Fibroblast of peridontal ligament (primary cell): ENCODE measurements around the gene AURKAIP1.
"Not testable (repeated sequence)": the region's sequence is repeated elsewhere in the genome, so short reads cannot be mapped to it uniquely, and the experiment has no call there.

Source experiments
- DNase-seq: peaks from one replicate; pipeline ENCODE4 v3.0.0-alpha.2; 2010; ENCODE audit errors: extremely low read depth

The AURKAIP1 gene

DNA sequence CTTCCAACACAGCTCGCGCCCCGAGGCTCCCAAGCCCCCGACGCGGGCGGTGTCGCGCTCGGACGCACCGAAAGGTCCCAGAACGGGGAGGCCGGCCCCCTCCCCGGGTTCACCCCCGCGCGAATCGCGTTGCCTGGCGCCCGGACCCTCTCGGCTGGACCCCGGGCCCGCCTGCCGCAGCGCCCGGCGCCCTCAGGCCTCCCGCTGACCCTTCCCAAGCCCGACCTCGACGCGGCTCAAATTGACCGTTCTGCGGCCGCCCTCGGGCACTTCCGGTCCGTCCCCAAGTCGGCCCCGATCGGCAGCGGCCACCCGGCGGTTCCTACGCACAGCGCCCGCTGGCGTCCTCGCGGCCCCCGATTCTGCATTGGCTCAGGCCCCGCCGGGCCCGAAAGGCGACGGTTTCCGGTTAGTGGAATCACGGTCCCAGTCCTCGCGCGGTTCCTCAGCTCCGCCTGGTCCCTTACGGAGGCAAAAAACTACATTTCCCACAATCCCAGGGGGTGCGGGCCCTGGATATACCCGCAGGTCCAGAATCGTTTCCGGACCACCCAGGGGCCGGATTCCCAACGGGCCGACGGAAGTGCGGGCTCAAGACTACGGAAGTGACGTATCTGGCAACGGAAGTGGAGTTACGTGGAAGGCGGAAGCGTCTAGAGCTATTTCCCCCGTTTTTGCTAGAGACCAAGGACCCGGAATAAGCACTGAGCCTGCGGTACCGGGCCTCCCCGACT is at the start of gene AURKAIP1:
TSS of gene AURKAIP1 (minus strand) at position 279 of the 734 bp plus-strand sequence. CDS start 451 bp downstream, outside the sequence.
- DNase-seq = peak; percentile 100

DNA sequence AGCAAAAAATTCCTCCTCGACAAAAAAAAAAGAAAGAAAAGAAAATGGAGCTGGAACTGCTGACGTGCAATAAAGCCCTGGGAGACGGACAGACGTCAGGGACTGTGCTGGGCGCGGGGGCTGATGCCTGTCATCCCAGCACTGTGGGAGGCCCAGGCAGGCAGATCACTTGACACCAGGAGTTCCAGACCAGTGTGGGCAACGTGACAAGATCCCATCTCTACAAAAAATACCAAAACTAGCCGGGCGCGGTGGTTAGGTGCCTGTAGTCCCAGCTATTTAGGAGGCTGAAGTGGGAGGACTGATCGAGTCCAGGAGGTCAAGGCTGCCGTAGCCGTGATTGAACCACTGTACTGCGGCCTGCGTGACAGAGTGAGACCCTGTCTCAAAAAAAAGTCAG is 49.7 kb upstream of the AURKAIP1 start:
- DNase-seq = no peak

DNA sequence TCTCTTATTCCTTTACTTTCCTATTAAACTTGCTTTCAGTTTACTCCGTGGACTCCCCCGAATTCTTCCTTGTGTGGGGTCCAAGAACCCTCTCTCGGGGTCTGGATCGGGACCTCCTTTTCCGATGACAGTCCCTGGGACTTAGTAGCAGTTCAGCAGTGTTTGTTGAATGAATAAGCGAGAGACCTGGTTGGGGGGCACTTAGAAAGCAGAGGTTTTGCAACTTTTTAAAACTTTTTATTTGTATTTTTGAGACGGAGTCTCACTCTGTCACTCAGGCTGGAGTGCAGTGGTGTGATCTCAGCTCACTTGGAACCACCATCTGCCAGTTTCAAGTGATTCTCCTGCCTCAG is 48.2 kb upstream of the AURKAIP1 start:
- no peak for DNase-seq

DNA sequence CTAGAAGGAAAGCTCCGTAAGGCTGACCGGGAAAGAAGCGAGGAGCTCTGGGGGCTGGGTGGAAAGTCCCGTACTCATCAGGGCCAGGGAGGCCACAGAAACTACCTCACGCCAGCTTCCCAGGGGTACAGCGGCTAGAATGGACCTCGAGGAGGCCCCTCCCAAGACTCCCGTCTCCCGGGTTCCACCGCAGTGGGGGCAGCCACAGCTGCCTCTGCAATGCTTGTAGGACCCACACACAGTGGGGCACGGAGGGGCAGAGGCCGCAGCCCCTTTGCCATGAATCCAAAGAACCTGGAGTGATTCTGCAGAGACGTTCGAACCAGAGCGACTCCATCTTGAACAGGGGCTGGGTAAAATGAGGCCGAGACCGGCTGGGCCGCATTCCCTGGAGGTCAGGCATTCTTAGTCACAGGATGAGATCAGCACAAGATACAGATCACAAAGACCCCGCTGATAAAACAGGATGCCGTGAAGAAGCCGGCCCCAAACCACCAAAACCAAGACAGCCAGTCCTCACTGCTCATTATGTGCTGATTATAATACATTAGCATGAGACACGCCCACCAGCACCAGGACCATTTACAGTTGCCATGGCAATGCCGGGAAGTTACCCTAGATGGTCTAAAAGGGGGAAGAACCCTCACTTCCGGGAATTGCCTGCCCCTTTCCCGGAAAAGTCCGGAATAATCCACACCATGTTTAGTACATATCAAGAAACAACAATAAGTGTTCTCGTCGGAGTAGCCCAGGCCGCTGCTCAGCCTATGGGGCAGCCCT is 47.6 kb upstream of the AURKAIP1 start:
- DNase-seq = no peak

DNA sequence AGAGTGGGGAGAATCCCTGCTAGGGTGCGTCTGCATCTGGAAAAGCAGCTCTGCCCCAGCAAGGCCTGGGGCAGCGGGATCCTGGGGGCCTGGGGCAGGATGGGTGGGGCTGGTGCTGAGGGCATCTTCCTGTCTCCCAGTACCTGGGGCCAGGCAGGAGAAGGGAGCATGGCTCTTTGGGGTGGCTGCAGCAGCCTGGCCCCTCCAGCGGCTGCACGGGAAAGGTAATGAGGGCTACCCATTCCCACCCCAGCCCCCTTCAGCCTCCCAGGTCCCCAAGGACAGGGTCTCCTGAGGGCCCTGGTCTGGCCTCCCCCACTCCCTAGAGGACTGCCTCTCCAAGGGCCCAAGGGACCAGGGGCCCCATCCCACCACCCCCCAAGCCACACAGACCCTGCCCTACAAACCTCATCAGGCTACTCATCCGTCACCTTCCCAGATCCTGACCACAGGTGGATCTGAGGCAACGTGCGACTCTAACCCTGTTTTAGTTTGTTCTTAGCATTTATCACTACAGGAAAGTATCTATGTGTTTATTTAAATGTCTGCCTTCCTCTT is 47.0 kb upstream of the AURKAIP1 start:
- DNase-seq = no peak

DNA sequence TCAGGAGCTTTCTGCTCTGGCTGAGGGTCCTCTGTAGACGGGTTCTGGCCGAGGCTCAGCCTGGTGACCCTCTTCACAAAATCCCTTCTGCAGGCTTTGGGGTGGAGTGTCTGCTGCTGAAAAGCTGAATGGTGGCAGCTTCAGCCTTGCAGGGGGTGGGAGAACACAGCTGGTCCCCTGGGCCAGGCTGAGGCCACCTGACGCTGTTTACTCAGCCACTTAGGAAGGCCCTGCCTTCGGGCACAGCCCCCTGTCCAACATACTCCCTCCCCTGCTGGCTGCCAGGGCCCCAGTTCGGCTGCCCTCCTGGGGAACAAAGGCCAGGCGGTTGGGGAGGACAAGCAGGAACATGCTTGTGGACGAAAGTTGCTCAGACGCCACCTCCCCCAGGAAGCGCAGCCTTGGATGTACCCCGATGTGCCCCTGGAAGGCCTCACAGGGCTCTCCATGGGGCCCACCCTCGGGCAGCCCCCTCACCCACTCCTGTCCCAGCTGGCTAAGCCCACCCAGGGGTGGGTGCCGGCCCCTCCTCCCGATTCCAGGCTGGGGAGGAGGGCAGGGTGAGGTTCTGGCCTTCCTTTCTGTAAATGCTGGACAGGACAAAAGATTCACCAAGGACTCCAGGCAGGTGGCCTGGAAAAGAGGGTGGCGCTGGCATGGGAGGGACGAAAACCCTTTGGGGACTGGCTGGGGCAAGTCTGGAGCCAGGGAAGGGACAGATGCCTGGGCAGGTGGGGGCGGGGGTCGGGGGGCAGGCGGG is 46.3 kb upstream of the AURKAIP1 start, which contains the start of gene ANKRD65:
TSS of gene ANKRD65 (minus strand) at position 130 of the 760 bp plus-strand sequence. CDS start 271 bp downstream, outside the sequence.
- no peak for DNase-seq

DNA sequence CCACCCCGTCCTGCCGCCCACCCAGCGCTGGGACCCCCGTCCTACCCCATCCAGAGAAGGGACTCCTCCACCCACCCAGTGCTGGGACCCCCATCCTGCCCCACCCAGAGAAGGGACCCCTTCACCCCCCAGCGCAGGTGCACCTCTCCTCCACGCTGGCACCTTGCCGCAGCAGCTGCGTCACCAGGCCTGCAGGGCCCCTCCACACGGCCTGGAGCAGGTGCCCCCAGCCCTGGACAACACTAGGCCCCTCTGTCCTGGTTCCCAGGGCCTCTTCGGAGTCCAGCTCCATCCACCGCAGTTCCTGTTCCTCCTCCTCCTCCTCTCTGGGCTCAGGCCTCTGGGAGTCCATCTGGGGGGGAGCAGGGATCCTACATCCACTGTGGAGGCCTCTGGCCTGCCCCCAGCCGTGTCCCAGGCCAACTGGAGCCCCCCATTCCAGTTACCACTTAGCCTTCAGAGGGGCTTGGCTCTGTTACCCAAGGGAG is 45.7 kb upstream of the AURKAIP1 start:
- DNase-seq = no peak

DNA sequence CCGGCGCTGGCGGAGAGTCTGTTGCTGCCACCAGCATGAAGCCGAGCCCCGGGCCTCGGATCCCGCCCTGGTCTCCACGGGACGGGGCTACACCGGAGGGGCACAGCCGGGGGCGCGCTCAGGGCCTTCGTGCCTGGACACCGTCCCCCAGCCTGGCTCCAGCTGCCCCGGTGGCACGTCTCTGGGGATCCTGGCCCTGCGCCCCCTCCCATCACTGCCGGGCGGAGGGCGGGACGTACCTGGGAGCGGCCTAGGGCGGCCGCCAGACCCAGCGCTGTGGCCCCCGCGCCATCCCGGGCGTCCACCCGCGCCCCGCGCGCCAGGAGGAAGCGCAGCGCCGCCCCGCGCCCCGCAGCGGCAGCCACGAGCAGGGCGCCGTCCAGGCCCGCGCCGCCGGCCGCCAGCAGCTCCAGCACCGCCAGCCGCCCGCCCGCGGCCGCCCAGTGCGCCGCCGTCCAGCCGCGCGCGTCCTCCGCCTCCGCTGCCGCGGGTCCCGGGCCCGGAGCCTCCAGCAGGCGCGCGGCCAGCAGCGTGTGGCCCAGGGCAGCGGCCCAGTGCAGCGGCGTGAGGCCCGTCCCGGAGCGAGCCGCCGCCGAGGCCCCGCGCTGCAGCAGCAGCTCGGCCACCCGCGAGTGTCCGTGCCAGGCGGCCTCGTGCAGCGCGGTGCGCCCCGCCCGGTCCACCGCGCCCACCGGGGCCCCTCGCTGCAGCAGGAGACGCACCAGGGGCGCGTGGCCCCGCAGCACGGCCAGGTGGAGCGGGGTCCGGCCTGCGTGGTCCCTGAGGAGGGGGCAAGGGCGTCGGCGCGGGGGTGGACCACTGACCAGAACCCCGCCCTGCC is 45.0 kb upstream of the AURKAIP1 start:
- DNase-seq = no peak

DNA sequence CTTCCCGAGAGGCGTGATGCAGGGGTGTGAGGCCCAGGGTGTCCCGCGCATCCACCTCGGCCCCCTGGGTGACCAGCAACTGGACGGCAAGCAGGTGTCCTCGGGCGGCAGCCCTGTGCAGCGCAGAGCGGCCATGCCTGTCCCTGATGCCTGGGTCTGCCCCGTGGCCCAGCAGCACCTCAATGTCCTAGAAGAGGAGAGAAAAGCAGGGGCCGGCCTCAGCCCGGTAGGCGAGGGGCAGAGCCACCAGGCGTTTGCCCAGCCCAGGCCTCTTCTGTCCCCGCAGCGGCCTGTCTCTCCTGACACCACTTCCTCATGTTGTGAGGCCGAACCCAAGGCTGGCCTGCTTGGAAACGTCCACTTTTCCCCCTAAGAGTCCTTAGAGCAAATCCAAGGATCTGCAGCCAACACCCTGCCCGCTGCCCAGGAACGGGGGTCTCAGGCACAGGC is 44.4 kb upstream of the AURKAIP1 start:
- no peak for DNase-seq

DNA sequence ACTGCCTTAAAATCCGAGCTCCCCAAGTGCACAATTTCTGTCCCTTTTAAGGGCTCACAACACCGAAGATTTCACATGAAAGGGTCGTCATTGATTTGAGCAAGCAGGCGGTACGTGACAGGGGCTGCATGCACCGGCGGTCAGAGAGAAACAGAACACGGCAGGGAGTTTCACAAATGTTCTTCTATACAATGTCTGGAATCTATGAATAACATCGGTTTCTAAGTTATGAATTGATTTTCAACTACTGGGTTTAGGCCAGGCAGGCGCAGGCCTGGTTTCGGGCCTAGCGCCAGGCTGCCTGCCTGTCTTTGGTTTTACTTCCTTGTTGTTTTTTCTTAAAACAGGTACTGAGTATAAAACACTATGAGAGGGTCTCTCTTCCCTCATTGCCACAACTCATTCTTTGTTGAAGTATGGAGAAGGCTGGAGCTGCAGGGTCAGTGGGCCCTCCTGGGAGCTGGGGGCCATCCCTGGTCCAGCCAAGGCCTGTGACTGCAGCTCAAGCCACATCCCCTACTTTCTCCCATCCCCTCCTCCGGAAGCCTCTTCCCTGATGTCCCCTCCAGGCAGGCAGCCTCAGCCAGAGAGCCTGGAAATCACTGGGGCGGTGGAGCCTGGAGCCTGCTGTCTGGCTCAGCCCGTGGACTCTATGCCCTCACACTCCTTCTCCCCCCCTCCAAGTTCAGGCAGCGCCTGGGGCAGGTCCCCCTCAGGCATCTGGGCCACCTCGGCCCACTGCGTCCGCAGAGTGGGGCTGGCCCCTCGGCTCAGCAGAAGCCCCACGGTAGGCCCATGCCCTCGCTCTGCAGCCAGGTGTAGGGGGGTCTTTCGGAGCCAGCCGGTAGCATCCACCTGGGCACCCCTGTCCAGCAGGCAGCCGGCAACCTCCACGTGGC is 43.7 kb upstream of the AURKAIP1 start:
- DNase-seq = no peak

DNA sequence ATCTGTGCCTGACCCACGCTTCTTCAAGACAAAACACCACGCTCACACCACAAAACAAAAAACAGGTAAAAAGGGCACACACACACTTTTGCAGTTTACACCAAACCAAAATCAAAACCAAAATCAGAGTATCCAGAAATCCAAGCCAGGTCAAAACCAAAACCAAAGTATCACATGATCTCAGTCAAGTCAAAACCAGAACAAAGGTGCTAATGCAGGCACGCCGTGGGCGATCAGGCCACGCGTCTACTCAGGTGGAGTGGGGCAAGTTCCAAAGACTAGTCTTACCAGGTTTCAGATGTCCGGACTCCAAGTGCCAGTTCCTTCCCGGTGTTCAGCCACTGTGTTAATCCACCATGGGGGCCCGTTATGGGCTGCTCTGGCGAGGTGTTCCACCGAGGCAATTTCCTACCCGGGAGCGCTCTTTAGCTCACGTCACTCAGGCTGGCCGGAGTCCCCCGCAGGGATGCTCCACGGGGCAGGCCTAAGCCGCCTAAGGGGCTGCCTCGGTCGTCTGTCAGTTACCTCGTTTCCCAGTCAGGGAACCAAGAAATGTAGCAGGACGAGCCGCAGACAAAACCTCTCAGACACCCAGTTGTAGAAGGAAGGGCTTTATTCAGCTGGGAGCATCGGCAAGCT is 42.9 kb upstream of the AURKAIP1 start:
- DNase-seq = not testable (repeated sequence)

DNA sequence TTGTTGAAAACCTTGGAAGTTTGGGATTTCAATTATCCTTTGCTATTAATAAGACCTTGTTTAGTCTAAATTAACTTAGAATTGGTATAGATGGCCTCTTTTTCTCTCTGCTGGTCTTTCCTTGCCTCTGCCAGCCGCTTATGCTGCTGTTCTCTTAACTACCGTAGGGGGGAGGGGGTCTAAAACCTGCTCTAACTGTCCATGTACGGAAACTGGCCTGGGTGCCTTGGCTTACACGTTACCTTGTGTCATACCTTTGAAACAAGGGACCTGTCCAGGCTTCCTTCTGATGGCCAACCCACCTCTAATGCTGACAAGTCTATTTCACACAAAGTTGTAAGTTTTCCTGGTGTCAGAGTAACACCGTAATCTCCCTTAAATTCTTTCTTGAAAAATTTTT is 42.4 kb upstream of the AURKAIP1 start:
- not testable (repeated sequence) for DNase-seq

DNA sequence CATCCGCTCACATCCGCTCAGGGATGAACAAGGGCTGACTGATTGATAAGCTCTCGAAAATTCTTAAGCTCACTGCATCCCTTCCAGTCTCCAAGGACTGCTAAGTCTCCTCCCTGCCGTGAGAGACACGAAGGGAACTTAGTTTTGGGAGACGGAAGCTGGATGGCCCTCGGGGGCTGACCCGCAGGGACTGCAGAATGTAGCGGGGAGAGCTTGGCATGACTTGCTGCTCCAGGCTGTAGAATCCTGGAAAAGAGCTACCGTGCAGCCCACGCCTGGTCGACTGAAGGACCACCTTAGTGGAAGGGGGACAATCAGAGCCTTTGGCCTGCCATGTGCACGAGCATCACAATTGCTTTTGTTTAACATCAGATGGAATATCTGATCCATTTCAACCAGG is 40.7 kb upstream of the AURKAIP1 start:
- no peak for DNase-seq

DNA sequence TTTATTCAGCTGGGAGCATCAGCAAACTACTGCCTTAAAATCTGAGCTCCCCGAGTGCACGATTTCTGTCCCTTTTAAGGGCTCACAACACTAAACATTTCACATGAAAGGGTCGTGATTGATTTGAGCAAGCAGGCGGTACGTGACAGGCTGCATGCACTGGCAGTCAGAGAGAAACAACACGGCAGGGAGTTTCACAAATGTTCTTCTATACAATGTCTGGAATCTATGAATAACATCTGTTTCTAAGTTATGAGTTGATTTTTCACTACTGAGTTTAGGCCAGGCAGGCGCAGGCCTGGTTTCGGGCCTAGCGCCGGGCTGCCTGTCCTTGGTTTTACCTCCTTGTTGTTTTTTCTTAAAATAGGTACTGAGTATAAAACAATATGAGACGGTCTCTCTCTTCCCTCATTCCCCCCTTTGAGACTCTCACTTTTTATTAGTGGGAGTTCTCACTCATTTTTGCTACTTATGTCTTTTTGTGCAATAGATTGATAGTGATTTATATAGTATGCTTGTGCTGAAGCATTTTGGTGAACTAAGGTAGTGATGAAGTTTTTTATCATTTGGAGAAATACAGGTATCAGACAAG is 37.4 kb upstream of the AURKAIP1 start:
- DNase-seq = not testable (repeated sequence)

DNA sequence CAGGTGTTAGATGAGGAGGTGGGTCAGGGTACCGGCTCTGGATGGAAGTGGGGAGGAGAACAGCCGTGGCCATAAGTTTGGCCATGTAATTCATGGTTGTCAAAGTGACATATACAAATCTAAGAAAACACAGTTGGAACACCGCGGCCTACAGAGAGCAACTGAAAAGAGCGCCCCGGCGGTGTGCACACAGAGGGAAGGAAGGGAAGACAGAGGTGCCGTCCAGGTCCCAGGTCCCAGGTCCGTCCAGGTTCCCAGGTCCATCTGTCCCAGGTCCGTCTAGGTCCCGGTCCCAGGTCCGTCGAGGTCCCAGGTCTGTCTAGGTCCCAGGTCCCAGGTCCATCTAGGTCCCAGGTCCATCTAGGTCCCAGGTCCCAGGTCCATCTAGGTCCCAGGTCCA is 36.6 kb upstream of the AURKAIP1 start:
- DNase-seq = no peak

DNA sequence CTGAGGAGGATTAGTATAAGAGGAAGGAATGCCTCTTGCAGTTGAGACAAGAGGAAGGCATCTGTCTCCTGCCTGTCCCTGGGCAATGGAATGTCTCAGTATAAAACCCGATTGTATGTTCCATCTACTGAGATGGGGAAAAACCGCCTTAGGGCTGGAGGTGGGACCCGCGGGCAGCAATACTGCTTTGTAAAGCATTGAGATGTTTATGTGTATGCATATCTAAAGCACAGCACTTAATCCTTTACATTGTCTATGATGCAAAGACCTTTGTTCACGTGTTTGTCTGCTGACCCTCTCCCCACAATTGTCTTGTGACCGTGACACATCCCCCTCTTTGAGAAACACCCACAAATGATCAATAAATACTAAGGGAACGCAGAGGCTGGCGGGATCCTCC is 35.2 kb upstream of the AURKAIP1 start:
- DNase-seq = not testable (repeated sequence)

DNA sequence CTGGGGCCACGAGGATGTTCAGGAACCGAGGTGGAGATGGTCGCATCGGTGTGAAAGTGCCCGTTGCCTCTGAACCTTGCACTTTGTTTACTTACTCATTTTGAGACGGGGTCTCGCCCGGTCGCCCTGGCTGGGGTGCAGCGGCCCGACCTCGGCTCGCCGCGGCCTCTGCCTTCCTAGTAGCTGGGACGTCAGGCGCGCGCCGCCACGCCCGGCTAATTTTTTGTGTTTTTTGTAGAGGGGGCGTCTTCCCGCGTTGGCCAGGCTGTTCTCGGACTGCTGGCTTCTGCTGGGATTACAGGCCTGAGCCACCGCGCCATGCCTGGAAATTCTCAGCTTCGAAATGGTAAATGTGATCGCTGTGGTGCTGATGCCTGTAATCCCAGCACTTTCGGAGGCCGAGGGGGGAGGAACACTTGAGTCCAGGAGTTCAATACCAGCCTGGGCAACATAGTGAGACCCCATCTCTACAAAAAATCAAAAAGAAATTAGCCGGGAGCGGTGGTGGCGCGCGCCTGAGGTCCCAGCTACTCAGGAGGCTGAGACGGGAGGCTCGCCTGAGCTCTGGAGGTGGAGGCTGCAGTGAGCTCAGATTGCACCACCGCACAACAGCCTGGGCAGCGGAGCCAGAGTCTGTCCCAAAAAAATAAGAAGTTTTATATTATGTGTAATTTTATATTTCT is 32.8 kb upstream of the AURKAIP1 start:
- peak; percentile 45 for DNase-seq
